ENCODE data around the gene NUDT19. TPM values are rescaled to one million over a fixed set of nuclear protein-coding genes. Genes with fewer than 3 reads are reported as not detected.
A peak's percentile ranks its signal among the peaks of the same experiment; 100 is the strongest.

The NUDT19 gene
- total and polyA plus RNA-seq, 9 of the 15 experiments (the other 6 are each of a cell fraction or from before 2014, with no cell fraction given), result 9.6 to 38.6 (median 14.4) TPM

DNA sequence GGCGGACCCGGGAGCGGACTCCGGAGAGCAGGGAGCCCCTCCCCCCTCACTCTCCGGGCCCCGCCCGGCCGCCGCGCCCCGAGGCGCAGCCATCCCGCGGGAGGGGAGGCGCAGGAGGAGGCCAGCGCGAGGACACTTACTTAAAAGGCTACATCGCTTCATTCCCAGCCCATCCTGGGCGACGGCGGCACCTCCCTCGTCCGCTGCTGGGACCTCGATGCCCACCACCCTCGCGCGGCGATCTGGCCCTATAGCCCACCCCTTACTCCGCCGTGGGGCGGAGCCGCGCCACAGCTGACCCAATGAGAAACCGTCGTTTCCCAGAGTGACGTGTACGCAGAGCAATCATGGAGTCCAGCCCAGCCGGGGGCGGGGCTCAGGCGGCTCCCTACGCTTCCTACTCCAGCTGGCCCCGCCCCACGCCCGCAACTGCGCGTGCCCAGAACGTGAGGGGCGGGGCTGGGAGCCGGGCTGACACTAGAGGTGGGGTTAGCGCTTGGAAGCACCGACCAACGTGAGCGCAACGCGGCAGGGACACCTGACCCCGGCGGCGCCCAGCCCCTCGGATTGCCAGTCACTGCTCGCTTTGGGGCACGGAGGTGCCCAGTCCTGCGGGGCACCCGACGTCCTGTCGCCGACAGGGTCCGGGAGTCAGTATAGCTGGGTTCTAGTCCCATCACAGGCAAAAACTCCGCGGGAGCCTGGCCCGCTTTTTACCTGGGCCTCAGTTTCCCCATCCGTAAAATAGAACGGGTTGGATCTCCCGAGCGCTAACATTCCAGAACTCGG, 16.5 kb upstream of the NUDT19 start, which contains the start of gene ANKRD27 (continued):
- TF ChIP-seq, protein P1, sequence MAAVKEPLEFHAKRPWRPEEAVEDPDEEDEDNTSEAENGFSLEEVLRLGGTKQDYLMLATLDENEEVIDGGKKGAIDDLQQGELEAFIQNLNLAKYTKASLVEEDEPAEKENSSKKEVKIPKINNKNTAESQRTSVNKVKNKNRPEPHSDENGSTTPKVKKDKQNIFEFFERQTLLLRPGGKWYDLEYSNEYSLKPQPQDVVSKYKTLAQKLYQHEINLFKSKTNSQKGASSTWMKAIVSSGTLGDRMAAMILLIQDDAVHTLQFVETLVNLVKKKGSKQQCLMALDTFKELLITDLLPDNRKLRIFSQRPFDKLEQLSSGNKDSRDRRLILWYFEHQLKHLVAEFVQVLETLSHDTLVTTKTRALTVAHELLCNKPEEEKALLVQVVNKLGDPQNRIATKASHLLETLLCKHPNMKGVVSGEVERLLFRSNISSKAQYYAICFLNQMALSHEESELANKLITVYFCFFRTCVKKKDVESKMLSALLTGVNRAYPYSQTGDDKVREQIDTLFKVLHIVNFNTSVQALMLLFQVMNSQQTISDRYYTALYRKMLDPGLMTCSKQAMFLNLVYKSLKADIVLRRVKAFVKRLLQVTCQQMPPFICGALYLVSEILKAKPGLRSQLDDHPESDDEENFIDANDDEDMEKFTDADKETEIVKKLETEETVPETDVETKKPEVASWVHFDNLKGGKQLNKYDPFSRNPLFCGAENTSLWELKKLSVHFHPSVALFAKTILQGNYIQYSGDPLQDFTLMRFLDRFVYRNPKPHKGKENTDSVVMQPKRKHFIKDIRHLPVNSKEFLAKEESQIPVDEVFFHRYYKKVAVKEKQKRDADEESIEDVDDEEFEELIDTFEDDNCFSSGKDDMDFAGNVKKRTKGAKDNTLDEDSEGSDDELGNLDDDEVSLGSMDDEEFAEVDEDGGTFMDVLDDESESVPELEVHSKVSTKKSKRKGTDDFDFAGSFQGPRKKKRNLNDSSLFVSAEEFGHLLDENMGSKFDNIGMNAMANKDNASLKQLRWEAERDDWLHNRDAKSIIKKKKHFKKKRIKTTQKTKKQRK (IDR thresholded peaks at IDR 0.05; ENCODE audit: borderline replicate concordance, low read depth, low read length), result peak; percentile 68; the same call in 1 of the 2 replicates
- TF ChIP-seq SNAPC5 (CRISPR knock-in tag; IDR thresholded peaks at IDR 0.05), result no peak
- no peak for TF ChIP-seq ESRRB (CRISPR knock-in tag; IDR thresholded peaks at IDR 0.05; ENCODE audit: borderline replicate concordance)
- TF ChIP-seq ZNF224 (CRISPR knock-in tag; IDR thresholded peaks at IDR 0.05), result no peak
- TF ChIP-seq TEAD4 (IDR thresholded peaks at IDR 0.05; ENCODE audit: low read length), result no peak
- TF ChIP-seq TEAD4 (CRISPR knock-in tag; IDR thresholded peaks at IDR 0.05; ENCODE audit: borderline replicate concordance), result no peak
- TF ChIP-seq CBFA2T3 (IDR thresholded peaks at IDR 0.05), result no peak
- TF ChIP-seq, protein P2, sequence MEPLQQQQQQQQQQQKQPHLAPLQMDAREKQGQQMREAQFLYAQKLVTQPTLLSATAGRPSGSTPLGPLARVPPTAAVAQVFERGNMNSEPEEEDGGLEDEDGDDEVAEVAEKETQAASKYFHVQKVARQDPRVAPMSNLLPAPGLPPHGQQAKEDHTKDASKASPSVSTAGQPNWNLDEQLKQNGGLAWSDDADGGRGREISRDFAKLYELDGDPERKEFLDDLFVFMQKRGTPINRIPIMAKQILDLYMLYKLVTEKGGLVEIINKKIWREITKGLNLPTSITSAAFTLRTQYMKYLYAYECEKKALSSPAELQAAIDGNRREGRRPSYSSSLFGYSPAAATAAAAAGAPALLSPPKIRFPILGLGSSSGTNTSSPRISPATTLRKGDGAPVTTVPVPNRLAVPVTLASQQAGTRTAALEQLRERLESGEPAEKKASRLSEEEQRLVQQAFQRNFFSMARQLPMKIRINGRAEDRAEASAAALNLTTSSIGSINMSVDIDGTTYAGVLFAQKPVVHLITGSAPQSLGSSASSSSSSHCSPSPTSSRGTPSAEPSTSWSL (CRISPR knock-in tag; IDR thresholded peaks at IDR 0.05; ENCODE audit: borderline replicate concordance), result no peak
- peak; percentile 20; the same call in 1 of the 2 replicates for TF ChIP-seq KDM2B (CRISPR knock-in tag; IDR thresholded peaks at IDR 0.05)
- peak; percentile 84 for TF ChIP-seq BHLHE40 (IDR thresholded peaks at IDR 0.05; ENCODE audit: low read length)
- TF ChIP-seq SAP30 (IDR thresholded peaks at IDR 0.05; ENCODE audit: borderline replicate concordance, insufficient read depth, low read depth, low read length, poor library complexity, severe bottlenecking), result peak; percentile 30
- no peak for TF ChIP-seq ZNF197 (CRISPR knock-in tag; IDR thresholded peaks at IDR 0.05; ENCODE audit: low read depth)
- TF ChIP-seq, protein P3, sequence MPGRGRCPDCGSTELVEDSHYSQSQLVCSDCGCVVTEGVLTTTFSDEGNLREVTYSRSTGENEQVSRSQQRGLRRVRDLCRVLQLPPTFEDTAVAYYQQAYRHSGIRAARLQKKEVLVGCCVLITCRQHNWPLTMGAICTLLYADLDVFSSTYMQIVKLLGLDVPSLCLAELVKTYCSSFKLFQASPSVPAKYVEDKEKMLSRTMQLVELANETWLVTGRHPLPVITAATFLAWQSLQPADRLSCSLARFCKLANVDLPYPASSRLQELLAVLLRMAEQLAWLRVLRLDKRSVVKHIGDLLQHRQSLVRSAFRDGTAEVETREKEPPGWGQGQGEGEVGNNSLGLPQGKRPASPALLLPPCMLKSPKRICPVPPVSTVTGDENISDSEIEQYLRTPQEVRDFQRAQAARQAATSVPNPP (IDR thresholded peaks at IDR 0.05; ENCODE audit: borderline replicate concordance, insufficient read depth, insufficient read length), result no peak
- TF ChIP-seq ZNF76 (CRISPR knock-in tag; IDR thresholded peaks at IDR 0.05; ENCODE audit: borderline replicate concordance), result 0 out of 2 replicates have a peak, but pooled peaks have one; percentile 52
- TF ChIP-seq SMAD1 (IDR thresholded peaks at IDR 0.05; ENCODE audit: low read depth, low read length, partially characterized antibody), result no peak
- TF ChIP-seq, protein P4, sequence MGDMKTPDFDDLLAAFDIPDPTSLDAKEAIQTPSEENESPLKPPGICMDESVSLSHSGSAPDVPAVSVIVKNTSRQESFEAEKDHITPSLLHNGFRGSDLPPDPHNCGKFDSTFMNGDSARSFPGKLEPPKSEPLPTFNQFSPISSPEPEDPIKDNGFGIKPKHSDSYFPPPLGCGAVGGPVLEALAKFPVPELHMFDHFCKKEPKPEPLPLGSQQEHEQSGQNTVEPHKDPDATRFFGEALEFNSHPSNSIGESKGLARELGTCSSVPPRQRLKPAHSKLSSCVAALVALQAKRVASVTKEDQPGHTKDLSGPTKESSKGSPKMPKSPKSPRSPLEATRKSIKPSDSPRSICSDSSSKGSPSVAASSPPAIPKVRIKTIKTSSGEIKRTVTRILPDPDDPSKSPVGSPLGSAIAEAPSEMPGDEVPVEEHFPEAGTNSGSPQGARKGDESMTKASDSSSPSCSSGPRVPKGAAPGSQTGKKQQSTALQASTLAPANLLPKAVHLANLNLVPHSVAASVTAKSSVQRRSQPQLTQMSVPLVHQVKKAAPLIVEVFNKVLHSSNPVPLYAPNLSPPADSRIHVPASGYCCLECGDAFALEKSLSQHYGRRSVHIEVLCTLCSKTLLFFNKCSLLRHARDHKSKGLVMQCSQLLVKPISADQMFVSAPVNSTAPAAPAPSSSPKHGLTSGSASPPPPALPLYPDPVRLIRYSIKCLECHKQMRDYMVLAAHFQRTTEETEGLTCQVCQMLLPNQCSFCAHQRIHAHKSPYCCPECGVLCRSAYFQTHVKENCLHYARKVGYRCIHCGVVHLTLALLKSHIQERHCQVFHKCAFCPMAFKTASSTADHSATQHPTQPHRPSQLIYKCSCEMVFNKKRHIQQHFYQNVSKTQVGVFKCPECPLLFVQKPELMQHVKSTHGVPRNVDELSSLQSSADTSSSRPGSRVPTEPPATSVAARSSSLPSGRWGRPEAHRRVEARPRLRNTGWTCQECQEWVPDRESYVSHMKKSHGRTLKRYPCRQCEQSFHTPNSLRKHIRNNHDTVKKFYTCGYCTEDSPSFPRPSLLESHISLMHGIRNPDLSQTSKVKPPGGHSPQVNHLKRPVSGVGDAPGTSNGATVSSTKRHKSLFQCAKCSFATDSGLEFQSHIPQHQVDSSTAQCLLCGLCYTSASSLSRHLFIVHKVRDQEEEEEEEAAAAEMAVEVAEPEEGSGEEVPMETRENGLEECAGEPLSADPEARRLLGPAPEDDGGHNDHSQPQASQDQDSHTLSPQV (IDR thresholded peaks at IDR 0.05), result no peak

Measured in K562 (cell line).